GM12878 (cell line): ENCODE results near the gene TAOK2.

Source experiments
- CHD4 ChIP-seq: fragments of 200-600 bp; sonication (generic); IDR thresholded peaks from 2 replicates; pipeline ENCODE4 v1.6.1; 2016; ENCODE audit warnings: mild to moderate bottlenecking
- FOS ChIP-seq: IDR thresholded peaks from 3 replicates; pipeline ENCODE4 v1.6.1; 2011; ENCODE audit warnings: borderline replicate concordance; ENCODE audit not compliant: insufficient read length; ENCODE audit errors: extremely low read depth
- FOXK2 ChIP-seq: fragments of 450-650 bp; IDR thresholded peaks from 2 replicates; pipeline ENCODE4 v1.6.1; 2017; ENCODE audit warnings: mild to moderate bottlenecking, moderate library complexity
- POLR2A ChIP-seq: IDR thresholded peaks from 2 replicates; pipeline ENCODE4 v1.6.1; 2011; ENCODE audit warnings: low read depth, mild to moderate bottlenecking, low read length
- SMC3 ChIP-seq: IDR thresholded peaks from 2 replicates; pipeline ENCODE4 v1.6.1; 2011; ENCODE audit warnings: low read length, improper control_type of control experiment, borderline replicate concordance
- SREBF1 ChIP-seq: IDR thresholded peaks from 2 replicates; pipeline ENCODE4 v1.6.1; 2012; ENCODE audit warnings: mild to moderate bottlenecking, low read length
- SREBF2 ChIP-seq: IDR thresholded peaks from 2 replicates; pipeline ENCODE4 v1.6.1; 2012; ENCODE audit warnings: mild to moderate bottlenecking, low read length
- TARDBP ChIP-seq: IDR thresholded peaks from 2 replicates; pipeline ENCODE4 v1.6.1; 2016; ENCODE audit warnings: borderline replicate concordance
- TCF7 ChIP-seq: IDR thresholded peaks from 2 replicates; pipeline ENCODE4 v1.6.1; 2014; ENCODE audit warnings: antibody characterized with exemption, borderline replicate concordance
- ZZZ3 ChIP-seq: IDR thresholded peaks from 2 replicates; pipeline ENCODE4 v1.6.1; 2011; ENCODE audit warnings: low read depth; ENCODE audit not compliant: control insufficient read depth, insufficient read length
- TF ChIP-seq, protein P1 (sequence below): fragments of 450-650 bp; IDR thresholded peaks from 2 replicates; pipeline ENCODE4 v1.6.1; 2016; ENCODE audit warnings: mild to moderate bottlenecking
- TF ChIP-seq, protein P2 (sequence below): fragments of 450-650 bp; IDR thresholded peaks from 2 replicates; pipeline ENCODE4 v1.6.1; 2016; ENCODE audit warnings: mild to moderate bottlenecking
- TF ChIP-seq, protein P3 (sequence below), 3 experiments: IDR thresholded peaks in 2 of 3; conservative IDR thresholded peaks in 1 of 3; 2 replicates each; pipeline ENCODE4 v1.5.1; 2011; ENCODE audit warnings: low read depth in 3 of 3, low read length in 3 of 3, mild to moderate bottlenecking in 3 of 3, control low read depth in 2 of 3, moderate library complexity in 2 of 3, inconsistent platforms in 1 of 3, mixed read lengths in 1 of 3; ENCODE audit not compliant: control insufficient read depth in 2 of 3, insufficient read depth in 1 of 3; ENCODE audit errors: extremely low read depth in 1 of 3
- TF ChIP-seq, protein P4 (sequence below): IDR thresholded peaks from 2 replicates; pipeline ENCODE4 v1.6.1; 2011; ENCODE audit warnings: borderline replicate concordance, low read depth, mild to moderate bottlenecking, moderate library complexity, low read length; ENCODE audit not compliant: insufficient read depth, poor library complexity, severe bottlenecking

DNA sequence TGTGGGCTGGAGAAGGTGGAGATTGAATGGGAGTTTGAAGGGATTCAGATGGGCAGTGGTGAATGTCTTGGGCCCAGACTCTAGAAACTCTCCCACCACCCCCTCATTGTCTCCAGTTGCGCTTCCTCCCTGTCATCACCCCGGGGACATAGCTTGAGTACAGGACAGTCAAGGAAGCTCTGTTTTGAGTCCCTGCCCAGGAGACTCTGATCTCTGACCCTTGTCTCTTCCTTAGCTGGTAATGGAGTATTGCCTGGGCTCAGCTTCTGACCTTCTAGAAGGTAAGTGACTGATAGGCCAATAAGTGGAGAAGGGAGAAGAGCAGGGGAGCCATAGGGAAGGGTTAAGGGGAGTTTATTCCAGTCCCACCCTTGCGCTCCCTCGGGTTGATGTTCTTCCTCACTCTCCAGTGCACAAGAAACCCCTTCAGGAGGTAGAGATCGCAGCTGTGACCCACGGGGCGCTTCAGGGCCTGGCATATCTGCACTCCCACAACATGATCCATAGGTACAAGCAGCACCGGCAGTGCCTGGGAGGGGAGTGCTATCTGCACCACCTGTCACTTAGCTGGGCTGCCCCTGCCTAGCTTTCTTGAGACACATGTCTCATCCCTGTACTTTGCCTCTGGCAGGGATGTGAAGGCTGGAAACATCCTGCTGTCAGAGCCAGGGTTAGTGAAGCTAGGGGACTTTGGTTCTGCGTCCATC is 5.0 kb downstream of the TAOK2 start:
- TF ChIP-seq, protein P1, sequence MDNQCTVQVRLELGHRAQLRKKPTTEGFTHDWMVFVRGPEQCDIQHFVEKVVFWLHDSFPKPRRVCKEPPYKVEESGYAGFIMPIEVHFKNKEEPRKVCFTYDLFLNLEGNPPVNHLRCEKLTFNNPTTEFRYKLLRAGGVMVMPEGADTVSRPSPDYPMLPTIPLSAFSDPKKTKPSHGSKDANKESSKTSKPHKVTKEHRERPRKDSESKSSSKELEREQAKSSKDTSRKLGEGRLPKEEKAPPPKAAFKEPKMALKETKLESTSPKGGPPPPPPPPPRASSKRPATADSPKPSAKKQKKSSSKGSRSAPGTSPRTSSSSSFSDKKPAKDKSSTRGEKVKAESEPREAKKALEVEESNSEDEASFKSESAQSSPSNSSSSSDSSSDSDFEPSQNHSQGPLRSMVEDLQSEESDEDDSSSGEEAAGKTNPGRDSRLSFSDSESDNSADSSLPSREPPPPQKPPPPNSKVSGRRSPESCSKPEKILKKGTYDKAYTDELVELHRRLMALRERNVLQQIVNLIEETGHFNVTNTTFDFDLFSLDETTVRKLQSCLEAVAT, result no peak
- TF ChIP-seq SREBF2 (no peak), TCF7 (no peak), TARDBP (no peak), SMC3 (no peak), CHD4 (no peak), ZZZ3 (no peak), POLR2A (no peak), FOS (no peak), SREBF1 (no peak), FOXK2 (no peak)
- TF ChIP-seq, protein P2, sequence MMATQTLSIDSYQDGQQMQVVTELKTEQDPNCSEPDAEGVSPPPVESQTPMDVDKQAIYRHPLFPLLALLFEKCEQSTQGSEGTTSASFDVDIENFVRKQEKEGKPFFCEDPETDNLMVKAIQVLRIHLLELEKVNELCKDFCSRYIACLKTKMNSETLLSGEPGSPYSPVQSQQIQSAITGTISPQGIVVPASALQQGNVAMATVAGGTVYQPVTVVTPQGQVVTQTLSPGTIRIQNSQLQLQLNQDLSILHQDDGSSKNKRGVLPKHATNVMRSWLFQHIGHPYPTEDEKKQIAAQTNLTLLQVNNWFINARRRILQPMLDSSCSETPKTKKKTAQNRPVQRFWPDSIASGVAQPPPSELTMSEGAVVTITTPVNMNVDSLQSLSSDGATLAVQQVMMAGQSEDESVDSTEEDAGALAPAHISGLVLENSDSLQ, result no peak
- TF ChIP-seq, protein P3, sequence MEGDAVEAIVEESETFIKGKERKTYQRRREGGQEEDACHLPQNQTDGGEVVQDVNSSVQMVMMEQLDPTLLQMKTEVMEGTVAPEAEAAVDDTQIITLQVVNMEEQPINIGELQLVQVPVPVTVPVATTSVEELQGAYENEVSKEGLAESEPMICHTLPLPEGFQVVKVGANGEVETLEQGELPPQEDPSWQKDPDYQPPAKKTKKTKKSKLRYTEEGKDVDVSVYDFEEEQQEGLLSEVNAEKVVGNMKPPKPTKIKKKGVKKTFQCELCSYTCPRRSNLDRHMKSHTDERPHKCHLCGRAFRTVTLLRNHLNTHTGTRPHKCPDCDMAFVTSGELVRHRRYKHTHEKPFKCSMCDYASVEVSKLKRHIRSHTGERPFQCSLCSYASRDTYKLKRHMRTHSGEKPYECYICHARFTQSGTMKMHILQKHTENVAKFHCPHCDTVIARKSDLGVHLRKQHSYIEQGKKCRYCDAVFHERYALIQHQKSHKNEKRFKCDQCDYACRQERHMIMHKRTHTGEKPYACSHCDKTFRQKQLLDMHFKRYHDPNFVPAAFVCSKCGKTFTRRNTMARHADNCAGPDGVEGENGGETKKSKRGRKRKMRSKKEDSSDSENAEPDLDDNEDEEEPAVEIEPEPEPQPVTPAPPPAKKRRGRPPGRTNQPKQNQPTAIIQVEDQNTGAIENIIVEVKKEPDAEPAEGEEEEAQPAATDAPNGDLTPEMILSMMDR (IDR thresholded peaks at IDR 0.05 in 2 of 3, conservative IDR thresholded peaks at IDR 0.05 in 1 of 3; ENCODE audit: control insufficient read depth in 2 of 3, extremely low read depth in 1 of 3, insufficient read depth in 1 of 3, low read depth in 3 of 3, low read length in 3 of 3), result no peak
- TF ChIP-seq, protein P4, sequence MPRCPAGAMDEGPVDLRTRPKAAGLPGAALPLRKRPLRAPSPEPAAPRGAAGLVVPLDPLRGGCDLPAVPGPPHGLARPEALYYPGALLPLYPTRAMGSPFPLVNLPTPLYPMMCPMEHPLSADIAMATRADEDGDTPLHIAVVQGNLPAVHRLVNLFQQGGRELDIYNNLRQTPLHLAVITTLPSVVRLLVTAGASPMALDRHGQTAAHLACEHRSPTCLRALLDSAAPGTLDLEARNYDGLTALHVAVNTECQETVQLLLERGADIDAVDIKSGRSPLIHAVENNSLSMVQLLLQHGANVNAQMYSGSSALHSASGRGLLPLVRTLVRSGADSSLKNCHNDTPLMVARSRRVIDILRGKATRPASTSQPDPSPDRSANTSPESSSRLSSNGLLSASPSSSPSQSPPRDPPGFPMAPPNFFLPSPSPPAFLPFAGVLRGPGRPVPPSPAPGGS, result no peak
